GM19240 (cell line): ENCODE results near the gene OS9.
A peak's percentile ranks its signal among the peaks of the same experiment; 100 is the strongest.

Experiments
- DNase-seq: peaks from one replicate; pipeline ENCODE4 v3.0.0; 2011; ENCODE audit warnings: low spot score; ENCODE audit not compliant: insufficient read length

OS9 gene

DNA sequence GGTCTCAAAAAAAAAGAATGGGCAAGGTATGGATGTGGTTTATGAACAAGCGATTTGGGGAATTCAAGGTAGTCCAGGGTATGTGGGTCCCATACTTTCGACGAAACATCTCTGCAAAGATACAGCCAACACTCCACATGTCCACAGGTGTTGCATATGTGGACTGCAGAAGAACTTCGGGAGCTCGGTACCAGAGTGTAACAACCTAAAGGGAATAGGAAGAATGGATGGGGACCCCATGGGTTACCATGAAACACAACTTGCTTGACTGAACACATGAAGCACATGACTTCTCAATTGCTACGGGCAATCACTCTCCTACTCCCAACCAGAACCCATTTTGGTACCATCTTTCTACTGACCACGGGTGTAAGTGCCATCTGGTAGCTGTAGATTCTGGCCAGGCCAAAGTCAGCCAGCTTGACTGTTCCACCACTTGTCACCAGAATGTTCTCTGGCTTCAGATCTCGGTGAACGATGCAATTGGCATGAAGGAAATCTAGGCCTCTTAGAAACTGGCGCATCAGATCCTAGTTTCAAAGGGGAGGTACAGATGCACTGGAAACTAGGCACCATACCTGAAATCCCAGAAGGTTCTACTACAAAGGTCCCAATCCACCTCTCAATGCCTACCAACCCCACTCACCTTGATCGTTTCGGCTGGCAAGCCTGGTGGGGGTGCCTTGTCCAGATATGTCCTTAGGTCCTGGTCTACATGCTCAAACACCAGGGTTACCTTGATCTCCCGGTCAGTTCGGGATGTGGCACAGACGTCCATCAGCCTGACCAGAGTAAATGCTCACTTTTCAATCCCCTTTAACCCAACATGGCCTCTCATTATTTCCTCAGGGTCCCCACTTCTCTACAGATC is 56.9 kb downstream of the OS9 start:
- DNase-seq, result no peak

DNA sequence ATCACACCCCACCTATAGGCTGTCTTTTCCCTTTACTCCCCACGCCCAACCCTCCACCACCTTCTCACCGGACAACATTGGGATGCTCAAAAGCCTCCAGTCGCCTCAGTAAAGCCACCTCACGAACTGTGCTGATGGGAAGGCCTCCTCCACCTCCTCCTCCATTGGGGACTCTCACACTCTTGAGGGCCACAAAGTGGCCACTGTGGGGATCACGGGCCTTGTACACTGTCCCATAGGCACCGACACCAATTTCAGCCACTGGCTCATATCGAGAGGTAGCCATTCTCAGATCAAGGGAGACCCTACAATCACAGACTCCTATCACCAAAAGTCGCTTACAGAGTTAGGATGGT is 57.5 kb downstream of the OS9 start:
- no peak for DNase-seq

DNA sequence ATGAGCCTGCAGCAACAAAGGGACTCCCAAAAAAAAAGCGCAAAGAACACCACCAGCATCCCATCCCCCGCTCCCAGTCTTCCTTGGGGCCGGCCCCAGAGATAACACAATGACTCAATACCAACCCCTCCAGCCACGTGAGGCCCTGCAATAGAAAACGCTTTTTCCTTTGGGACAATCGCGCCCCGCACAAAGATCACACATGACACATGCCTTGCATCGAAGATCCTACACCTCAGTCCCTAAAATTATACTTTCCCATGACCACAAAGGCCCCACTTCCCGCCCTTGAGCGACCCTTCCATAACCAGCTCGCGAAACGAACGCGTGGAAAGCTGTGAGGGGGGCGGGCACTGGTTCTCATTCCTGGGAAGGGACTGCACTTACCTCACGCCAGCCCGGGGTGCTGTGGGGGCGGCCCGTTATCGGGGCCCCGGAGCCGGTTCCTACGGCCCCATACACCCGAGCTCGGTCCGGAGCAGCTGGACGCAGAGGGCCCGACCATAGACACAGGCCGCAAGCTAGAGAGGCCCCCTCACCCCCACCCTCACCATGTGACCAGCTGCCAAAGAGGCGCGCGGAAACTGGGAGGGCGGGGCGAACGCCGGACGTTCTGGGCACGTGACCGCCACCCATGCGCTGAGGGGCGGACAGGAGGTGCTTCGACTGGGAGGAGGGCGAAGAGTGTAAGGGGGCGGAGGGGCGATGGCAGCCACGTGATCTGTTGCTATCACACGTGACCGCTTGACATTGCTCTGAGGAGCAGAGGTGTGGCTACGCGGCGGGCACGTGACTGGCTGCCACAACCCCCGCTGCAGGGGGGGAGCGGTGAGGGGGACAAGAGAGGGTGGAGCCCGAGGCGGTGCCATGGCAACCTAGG is 58.1 kb downstream of the OS9 start, which contains the start of gene CDK4:
TSS of gene CDK4 (minus strand) at position 523 of the 880 bp plus-strand sequence. CDS start 593 bp downstream, outside the sequence.
- peak; percentile 99 for DNase-seq

GRCh38 chr12:57752668-57753000 is 58.7 kb downstream of the OS9 start:
- DNase-seq, result no peak

GRCh38 chr12:57753756-57754337 is 59.9 kb downstream of the OS9 start:
- DNase-seq, result no peak

DNA sequence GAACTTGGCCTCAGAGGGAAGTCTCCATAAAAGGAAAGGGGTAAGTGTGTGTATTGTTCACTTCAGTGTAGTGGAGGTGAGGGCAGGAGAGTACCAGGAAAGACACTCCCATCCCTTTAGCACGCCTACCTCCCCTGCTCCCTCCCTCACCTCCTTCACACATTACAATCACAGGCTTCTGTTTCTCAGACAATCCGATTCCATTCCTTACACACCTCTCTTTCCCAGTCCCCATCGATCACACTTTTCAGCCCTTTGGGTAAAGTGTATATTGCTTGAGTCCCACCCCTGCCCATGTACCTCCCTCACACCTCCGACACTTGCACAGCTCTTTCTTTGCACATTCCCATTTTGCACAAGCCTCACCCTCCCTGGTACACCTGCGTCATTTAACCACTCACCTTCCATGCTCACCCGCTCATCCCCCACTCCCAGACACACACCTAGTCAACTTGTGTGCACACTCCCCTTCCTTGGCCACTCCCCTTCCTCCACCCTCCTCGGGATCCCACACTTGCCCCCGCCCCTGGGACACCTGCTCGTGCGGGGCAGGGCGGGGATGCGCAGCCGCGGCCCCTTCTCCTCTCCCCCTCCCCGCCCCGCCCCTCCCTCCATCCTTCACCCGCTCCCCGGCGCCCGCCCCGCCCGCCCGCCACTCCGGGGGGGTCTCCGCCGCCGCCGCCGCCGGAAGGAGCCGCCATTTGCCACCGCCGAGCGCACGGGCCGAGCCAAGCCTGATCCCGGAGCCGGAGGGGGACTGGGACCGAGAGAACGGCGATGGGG is 60.7 kb downstream of the OS9 start, which contains the start of gene MARCHF9:
TSS of gene MARCHF9 (plus strand) at position 693 of the 783 bp plus-strand sequence. CDS start 426 bp downstream, outside the sequence.
- DNase-seq, result peak; percentile 64

GRCh38 chr12:57755194-57755453 is 61.2 kb downstream of the OS9 start:
- no peak for DNase-seq

GRCh38 chr12:57755454-57756372 is 61.8 kb downstream of the OS9 start:
- DNase-seq, result no peak

- peak; percentile 84 for DNase-seq
Measured at GRCh38 chr12:57756406-57757341, 62.7 kb downstream of the OS9 start.

DNA sequence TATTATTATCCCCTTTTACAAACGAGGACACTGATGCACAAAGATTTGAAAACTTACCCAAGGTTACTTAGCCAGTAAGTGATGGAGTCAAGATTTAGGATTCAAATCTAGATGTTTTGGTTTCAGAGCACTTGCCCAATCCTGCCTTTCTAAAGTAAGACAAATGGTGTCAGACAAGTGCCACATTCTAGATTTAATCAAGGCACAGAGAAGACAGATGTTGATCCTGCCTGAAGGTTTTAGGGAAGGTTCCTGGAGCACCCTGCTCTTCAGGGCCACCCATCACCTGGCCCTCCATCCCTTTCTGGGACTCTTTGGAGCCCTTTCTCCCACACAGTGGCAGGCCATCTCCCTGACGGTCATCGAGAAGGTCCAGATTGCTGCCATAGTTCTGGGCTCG is 63.8 kb downstream of the OS9 start:
- DNase-seq, result no peak

DNA sequence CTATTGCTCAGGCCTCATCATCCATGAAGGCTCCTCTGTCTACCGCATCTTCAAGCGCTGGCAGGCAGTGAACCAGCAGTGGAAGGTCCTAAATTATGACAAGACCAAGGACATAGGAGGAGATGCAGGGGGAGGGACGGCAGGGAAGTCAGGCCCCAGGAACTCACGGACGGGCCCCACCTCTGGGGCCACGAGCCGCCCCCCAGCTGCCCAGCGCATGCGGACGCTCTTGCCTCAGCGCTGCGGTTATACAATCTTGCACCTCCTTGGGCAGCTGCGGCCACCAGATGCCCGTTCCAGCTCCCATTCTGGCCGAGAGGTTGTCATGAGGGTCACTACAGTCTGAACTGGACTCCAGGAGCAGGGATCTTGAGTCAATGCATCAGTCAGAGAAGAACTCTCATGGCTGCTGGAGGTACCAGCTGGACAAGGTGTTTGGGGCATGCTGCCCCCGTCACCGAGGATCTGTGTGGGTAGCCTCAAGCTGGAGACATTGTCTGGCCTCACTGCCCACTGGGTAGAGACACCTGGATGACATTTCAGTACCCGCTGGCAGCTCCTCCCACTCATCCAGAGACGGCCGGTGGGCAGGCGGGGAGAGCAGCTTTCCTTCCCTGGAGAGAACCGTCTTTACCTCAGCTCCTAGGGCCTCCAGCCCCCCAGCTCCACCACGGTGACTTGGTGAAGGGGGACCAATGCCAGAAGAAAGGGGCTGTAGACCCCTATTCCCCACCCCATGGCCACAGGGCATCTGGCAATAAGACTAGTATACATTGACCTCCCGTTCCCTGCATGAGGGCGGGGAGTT is 64.8 kb downstream of the OS9 start:
- DNase-seq, result no peak

GRCh38 chr12:57759360-57759980 is 65.5 kb downstream of the OS9 start:
- DNase-seq, result no peak

GRCh38 chr12:57760347-57760982 is 66.5 kb downstream of the OS9 start:
- no peak for DNase-seq

GRCh38 chr12:57761391-57761998 is 67.6 kb downstream of the OS9 start:
- no peak for DNase-seq

DNA sequence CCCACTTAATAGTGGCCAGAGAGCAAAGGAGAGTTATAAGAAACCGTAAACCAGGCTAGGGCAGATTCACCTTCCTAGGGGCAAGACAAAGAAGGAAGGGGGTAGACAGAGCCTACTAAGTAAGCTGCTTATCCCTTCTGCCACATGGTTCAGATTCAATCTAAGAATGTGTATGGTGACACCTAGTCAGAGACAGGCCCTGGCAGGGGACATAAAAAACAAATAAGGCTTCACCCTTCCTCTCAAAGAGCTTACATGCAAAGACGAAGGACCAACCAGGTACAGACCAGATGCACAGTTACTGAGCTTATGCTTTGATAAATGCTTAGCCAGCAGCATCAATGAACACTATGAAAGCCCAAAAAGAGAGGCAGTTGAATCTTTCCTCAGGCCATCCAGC is 68.5 kb downstream of the OS9 start:
- DNase-seq, result no peak

DNA sequence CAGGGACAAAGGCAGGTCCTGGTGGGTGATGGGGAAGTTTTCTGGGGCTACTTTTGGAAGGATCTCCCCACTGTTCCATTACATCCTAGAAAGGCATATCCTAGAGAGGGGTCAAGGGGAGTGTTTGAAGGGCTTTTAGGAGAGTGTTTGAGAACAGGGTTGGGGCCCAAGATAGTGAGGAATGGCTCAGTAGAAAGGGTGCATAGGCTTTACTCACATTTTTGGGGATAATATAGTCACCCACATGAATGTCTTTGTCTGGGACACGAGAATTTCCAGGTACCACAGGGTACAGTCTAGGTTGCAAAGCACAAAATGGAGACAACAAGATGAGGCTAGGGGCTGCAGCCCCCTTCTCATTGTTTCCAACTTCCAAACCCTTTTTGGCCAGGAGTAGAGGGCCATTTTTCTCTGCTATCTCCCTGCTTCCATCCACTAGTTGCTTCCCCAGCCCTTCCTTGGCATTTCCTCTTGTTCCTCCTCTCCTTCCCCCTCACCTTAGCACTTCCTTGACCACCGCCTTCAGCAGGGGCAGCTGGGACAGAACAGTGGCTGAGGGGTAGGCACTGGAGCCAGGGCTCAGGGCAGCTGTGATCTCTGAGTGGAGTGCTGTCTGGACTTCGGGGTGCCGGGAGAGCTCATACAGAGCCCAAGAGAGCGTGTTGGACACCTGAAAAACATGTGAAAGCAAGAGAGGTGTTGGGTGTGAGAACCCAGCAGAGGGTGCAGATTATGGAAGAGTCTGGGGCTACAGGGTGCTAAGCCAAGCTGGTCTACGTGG is 70.1 kb downstream of the OS9 start:
- no peak for DNase-seq
